Femur (tissue), 1 donor: ENCODE measurements around the gene CCR7.

Experiments
- DNase-seq: peaks from one replicate; pipeline ENCODE4 v3.0.0-alpha.2; 2017

The CCR7 gene

DNA sequence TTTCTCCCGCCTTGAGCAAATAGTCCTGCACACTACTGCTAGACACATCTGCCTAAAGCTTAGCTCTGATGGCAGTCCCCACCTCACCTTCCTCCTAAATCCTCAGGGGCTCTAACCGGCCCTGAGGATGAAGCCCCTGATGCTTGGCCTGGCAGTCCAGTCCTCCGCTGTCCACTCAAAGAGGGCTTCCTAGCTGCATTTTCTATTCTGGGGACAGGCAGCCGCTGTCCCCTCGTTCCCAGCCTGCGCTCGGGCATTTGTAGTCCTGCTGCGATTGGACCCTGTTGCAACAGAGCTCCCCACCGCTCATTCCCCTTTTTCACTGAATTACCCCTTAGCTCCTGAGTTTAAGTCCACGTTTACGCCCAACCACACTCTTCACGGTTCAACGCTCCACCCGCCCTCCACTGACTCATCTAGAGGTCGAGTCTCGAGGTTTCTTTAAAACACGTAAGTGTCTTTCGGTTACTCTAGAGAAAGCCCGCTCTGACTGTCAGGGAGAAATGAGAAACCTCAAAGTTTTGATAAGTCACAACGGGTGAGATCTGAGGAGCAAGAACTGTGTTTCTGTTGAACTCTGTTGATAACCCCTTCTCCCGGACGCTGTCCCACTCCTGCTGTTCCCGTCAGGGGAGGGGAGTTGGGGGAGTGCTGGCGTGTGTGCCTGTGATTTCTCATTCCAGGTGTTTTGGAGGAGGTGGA is 4.5 kb downstream of the CCR7 start:
- DNase-seq: peak; percentile 19

DNA sequence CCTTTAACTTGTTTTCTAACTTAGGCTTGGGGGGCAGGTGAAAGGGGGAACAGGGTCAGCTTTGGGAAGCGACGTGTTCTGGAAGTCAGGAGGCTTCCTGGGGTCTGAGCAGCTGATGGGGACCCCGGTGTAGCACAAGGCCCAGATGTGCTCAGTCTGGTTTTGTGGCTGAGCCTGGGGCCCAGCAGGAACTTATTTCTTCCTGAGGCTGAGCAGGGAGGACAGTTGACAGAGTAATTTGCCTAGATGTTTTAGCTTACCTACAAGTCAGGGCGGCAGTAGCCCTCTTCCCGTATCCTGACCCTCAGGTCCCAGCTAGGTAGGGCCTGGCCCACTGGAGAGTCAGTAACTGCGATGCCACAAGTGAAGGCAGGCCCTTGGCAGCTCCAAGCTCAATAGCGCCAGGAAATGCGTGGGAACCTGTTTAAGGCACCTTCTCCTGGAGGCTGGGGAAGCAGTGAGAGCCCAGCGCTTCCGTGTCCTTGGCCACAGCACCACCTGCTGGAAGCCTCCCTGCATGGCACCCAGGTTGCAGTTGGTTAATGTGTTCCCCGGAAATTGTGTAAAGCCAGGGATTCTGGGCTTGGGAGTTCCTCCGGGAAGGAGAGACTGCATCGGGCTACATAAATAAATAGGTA is 5.2 kb downstream of the CCR7 start:
- DNase-seq: peak; percentile 93

GRCh38 chr17:40559564-40559916 is 5.7 kb downstream of the CCR7 start:
- no peak for DNase-seq

- peak; percentile 56 for DNase-seq
Measured at GRCh38 chr17:40558890-40559563, 6.2 kb downstream of the CCR7 start.

- peak; percentile 35 for DNase-seq
Measured at GRCh38 chr17:40558300-40558889, 6.9 kb downstream of the CCR7 start.

DNA sequence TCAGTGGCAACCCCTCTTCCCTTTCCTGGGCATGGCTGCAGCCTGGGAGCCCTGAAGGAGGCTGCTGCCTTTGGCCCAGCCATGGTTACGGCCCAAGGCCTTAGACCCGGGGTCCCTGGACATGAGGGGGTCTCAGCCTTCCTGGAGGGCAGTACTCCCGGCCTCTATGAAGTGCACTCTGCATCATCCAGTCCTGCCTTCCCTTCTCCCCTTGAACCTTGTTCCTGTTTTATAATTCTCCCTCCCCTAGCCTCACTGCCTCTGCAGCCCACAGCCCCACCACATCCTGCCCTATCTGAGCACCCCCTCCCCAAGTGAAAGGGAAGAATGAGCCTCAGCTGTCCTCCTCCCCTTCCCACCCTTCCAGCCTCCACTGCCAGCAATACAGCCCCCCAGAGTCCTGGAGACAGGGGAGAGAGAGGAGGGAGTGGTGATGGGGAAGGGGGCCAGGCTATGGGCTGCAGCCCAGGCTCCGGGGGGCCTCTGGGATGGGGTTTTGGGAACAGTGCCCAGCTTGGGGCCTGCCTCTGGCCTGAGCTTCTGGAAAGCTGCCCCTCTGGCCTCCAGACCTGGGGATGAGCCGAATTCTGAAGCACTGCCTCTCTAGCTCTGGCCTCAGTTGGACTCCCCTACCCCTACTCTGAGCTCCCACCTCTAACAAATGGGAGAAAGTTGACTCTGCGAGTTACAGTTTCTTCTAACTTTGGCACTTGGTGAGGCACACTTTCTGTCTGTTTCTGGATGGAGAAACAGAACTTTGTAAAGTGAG is 7.6 kb downstream of the CCR7 start:
- DNase-seq: peak; percentile 82

DNA sequence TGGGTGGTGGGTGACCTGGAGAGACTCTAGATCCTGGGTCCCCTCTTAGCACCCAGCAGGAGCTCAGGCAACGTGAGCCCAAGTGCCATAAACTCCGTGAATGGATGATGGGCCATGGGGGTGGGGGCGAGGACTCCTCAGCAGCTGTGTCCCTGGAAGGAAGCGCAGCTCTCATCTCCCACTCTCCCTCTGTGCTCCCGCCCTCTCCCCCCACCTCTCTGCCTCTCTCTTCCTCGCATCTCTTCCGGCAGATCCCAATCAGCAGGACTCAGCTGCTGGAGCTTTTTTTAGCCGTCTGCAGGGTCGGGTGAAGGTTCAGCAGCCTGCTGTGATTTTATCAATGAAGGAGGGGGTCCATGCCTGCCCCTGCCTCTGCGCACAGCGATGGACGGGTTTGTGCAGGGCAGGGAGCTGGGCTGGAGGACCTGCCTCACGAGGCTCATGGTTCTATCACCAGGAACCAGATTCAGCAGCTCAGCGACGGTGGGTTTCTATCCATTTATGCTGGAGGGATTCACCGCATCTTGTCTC is 8.3 kb downstream of the CCR7 start:
- DNase-seq: peak; percentile 78

DNA sequence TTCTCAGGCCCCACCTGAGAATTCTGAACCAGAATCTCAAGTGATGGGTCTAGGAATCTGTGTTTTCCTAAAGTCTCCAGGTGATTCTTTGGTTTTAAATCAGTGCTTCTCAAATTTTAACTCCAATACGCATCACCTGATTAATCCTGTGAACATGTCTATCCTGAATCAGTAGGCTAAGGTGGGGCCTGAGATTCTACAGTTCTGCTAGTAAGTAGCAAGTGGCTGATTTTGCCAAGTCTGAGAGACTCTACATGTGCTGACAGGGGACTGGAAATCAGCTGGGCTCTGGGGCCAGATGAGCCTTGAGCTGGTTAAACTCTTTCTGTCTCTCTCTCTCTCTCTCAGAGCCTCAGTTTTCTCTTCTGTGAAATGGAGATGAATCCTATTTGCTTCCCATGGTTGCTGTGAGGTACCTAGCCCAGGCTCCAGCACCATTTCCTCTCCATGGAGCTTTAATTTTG is 9.0 kb downstream of the CCR7 start:
- DNase-seq: no peak

DNA sequence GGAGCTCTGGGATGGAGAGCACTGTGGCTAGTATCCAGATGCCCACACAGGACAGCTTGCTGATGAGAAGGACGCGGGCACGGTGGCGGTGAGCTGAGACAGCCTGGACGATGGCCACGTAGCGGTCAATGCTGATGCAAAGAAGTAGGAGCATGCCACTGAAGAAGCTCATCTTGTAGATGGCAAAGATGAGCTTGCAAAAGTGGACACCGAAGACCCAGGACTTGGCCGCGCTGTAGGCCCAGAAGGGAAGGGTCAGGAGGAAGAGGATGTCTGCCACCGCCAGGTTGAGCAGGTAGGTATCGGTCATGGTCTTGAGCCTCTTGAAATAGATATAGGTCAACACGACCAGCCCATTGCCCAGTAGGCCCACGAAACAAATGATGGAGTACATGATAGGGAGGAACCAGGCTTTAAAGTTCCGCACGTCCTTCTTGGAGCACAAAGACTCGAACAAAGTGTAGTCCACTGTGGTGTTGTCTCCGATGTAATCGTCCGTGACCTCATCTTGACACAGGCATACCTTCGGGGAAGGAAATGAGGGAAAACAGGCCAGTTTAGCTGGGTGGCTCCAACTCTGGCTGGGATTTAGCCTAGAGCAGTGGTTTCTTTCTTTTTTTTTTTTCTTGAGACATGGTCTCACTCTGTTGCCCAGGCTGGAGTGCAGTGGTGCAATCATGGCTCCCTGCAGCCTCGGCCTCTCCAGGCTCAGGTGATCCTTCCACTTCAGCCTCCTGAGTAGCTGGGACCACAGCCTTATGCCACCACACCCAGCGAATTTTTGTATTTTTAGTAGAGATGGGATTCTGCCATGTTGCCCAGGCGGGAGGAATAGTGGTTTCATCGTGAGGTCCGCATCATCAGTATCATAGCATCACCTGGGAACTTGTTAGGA is 9.7 kb downstream of the CCR7 start:
- peak; percentile 11 for DNase-seq

DNA sequence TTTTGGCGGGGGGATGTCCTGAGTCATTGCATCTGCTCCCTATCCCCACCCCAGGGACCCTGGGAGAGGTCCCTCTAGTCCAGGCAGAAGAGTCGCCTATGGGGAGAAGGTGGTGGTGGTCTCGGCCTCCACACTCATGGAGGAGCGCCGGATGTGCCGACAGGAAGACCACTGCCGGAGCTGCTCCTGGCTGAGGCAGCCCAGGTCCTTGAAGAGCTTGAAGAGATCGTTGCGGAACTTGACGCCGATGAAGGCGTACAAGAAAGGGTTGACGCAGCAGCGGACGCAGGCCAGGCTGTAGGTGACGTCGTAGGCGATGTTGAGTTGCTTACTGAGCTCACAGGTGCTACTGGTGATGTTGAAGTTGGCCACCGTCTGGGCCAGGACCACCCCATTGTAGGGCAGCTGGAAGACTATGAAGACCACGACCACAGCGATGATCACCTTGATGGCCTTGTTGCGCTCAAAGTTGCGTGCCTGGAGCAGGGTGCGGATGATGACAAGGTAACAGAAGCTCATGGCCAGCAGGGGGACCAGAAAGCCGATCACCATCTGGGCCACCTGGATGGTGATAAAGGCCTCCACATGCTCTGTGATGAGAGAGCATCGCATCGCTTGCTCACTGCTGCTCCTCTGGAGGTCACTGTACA is 10.5 kb downstream of the CCR7 start:
- DNase-seq: peak; percentile 10

DNA sequence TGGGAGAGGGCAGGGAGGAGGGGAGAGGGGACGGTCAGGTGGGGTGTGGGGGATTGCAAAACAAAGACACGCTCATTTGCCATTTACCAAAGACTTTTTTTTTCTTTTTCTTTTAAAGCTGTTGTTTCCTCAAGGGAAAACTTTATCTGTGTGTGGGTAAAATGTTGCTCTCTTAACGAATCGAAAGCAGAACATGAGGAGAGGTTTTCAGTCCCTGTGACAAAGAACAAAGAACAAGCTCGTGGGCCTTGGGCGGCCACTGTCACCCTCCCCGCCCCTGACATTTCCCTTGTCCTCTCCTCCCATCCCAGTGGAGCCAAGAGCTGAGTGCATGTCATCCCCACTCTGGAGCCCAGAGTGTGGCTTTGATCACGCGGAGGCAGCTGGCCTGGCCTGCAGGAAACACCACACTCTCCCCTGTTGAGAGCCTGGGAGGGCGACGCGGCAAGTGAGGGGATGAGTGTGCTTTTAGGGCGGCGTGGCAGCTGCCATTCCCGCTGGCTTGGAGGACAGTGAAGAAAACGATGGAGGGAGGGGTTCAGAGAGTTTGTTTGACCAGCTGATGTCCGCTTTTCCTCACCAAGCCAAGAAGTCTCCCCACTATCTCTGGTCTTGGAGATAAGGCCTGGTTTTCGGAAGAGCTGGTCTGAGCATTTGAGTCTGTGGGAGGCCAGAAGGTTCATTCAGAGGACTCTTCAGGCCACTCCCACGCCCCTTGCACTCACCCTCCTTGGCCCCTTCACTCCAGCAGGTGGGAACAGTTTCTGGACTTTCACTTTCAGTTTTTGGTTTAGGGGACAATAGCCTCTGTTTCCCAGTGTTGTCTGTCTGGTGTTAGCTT is 11.4 kb downstream of the CCR7 start:
- DNase-seq: peak; percentile 36

DNA sequence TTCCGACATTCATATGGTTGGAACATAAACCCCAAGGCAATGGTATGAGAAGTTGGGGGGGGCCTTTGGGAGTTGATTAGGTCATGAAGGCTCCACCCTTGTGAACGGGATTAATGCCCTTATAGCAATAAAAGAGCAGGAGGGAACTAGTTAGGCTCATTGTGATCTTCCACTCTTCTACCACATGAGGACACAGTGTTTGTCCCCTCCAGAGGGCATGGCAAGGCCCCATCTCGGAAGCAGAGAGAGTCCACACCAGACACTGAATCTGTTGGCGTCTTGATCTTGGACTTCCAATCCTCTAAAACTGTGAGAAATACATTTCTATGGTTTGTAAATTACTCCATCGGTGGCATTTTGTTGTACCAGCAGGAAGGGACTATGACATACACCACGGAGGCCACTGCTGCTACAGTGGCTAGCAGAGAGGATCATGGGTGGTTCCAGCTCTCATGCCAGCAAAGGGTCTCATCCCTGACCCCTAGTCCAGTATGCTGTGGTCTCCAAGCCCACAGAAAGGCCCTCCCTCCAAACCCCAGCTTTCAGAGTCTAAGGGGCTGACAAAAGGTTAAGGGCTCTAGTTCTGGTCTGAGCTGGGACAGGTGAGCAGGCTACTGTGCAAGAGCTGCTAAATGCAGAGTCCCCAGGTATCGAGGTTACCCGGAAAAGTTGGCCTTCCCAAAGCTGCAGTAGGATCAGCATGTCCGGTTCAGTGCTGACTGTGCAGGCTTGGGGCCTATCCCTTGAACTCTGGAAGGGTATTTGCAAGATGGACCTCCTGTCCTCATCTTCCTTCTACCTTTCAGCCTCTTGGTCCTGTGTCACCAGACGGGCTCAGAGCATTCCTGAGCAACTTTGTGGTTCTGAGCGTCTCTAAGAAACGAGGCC is 12.2 kb downstream of the CCR7 start:
- peak; percentile 20 for DNase-seq

- peak; percentile 63 for DNase-seq
Measured at GRCh38 chr17:40551879-40552768, 13.1 kb downstream of the CCR7 start.

- peak; percentile 80 for DNase-seq
Measured at GRCh38 chr17:40551091-40551878, 14.0 kb downstream of the CCR7 start.

DNA sequence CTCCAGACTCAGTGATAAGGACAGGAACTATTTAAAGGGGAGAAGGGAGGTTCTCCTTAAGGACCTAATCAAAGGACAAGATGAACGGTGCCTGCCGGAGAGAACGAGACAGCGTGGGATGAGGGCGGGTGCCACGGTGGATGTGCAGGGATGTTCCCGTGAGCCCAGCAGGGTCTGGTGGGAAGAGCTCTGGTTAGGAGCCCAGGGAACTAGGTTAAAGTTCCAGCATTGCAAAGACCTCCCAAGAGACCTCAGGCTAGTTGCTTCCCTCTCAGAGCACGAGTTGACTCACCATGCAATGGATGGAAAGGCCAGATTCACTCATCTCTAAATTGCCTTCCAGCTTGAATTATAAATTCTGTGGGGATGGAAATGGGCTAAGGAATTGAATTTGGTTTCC is 14.7 kb downstream of the CCR7 start:
- DNase-seq: peak; percentile 23

DNA sequence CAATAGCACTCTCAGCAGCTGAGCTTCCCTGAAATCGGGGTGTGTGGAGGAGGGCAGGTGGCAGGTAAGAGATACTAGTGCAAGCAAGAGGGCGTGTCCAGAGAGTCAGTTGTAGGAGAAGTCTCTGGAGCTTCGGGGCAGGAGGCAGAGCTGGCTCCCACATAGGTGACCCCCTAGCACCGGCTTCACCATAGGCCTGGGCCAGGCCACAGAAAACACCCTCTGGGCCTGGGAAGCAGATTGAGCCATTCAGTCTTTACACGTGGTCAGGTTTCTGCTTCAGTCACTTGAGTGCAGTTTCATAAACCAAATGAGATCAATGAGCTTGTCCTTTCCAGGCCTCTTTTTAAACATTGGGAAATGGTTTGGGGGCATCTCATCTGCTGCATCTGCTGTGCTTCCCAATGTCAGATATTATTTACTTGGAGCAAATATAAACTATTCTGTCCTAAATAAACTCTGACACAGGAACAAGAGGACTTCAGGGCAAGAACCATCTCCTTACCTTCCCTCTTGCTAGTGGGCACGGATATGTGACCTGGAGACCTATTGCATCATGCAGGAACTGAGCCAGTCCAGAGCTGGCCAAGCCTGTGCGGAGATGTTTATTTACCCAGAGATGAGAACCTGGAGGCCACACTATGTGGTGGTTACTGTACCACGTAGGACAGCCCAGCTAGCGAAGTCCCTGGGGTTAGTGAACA is 16.1 kb downstream of the CCR7 start:
- DNase-seq: peak; percentile 33
